Fibroblast of peridontal ligament (primary cell): ENCODE measurements around the gene KCMF1.

Experiments
- DNase-seq: peaks from one replicate; pipeline ENCODE4 v3.0.0-alpha.2; 2010; ENCODE audit errors: extremely low read depth

The KCMF1 gene

DNA sequence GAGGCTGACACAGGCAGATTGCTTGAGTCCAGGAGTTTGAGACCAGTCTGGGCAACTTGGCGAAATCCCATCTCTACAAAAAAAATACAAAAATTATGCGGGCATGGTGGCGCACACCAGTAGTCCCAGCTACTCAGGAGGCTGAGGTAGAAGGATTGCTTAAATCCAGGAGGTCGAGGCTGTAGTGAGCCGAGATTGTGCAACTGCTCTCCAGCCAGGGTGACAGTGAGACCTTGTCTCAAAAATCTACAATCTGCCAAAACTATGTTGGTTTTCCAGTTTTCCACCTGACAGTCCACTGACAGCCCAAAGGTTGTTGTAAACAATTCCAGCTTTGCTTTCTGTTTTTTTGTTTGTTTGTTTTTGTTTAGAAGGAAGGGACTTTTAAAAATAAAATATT, 51.3 kb downstream of the KCMF1 start:
- DNase-seq, result no peak

DNA sequence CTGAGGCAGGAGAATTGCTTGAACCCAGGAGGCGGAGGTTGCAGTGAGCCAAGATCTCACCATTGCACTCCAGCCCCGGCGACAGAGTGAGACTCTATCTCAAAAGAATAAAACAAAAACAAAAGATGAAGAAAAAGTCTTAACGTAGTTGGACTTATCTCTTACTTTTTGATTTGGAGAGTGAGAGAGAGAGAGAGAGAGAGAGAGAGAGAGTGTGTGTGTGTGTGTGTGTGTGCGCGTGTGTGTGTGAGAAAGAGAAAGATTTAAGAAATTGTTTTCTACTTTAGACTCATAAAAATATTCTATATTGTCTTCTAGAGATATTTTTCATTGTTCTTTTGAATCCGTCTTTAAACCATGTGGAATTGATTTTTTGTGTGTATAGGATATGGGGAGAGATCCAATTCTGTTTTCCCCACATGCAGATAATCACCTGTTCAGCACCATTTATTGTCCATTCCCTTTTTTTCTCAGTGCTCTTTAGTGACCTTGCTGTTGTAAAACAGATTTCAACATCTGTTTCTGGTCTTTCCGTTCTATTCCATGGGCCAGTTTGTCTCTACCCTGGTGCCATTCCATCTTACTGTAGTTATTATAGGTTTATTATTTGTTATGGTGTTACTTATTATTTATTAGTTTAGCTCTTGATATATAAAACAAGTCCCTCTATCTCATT, 53.5 kb downstream of the KCMF1 start:
- DNase-seq, result no peak

DNA sequence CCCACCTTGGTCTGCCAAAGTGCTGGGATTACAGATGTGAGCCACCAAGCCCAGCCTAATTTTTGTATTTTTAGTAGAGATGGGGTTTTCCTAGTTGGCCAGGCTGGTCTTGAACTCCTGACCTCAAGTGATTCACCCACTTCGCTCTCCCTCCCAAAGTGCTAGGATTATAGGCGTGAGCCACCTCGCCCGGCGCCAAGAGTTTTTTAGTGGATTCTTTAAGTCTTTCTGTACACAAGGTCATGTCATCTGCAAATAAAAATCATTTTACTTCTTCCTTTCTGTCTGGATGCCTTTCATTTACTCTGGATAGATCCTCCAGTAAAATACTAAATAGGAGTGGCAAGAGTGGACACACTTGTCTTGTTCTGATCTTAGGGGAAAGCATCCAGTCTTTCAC, 61.7 kb downstream of the KCMF1 start:
- DNase-seq, result no peak

DNA sequence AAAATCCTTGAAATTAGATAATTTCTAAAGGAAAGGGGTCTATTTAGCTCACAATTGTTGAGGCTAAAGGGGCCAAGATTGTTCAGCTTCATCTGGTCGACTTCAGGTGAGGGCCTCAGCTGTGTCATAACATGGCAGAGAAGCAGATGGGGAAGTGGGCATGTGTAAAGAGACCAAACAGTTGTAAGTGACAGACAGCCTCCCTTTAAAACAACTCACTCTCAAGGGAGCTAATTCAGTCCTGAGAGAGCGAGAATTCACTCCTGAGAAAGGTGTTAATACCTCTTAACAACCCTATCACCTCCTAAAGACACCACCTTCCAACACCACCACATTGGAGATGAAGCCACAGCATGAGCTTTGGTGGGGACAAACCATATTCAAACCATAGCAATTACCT, 62.4 kb downstream of the KCMF1 start:
- no peak for DNase-seq

DNA sequence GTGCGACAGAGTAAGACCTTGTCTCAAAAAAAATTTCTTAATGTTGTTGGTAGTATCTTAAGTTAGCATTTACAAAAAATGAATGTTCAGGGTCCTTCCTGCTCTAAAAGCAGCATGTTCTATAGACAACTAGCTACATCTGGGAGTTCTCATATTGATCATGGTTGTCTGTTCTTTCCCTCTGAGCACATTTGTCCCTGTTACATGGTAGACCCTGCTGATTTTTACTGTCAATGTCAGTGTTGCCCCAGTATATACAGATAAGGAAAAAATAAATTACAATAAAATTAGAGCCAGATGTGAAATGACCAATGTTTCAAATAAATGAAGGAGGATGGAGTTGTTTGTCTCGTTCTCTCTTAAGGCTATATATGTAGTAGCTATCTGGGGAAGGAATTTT, 63.2 kb downstream of the KCMF1 start:
- DNase-seq, result no peak

DNA sequence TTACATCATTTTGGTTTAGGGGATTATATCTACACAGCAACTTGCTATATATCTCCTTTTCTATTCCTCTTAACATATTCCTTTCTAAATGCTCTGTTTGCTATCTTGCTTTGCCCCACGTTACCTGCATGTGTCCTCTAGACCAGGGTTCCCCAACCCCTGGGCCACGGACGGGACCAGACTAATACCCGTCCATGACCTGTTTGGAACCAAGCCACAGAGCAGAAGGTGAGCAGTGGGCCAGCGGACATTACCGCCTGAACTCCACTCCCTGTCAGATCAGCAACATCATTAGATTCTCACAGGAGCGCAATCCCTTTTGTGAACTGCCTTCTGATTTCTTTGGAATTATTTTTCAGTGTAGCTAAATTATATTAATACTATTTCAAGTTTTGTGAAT, 66.7 kb downstream of the KCMF1 start:
- DNase-seq, result no peak

DNA sequence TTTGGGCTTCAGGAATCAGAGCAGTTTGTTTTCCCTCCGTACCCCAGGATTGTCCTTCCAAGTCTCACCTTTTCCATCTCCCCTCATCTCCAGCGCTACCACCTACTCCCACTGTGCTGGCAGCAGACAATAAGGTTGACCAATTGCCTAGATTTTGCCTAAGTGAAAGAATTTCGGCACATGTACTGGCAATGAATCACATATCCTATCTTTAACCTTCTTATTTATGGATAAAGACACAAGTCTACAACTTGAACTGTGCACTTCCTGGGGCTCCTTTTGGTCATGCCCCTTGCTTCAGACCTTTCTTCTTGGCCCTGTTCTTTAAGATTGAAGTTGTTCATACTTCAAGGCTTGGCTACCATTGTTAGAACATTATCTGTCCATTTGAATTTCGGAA, 71.4 kb downstream of the KCMF1 start:
- DNase-seq, result no peak

DNA sequence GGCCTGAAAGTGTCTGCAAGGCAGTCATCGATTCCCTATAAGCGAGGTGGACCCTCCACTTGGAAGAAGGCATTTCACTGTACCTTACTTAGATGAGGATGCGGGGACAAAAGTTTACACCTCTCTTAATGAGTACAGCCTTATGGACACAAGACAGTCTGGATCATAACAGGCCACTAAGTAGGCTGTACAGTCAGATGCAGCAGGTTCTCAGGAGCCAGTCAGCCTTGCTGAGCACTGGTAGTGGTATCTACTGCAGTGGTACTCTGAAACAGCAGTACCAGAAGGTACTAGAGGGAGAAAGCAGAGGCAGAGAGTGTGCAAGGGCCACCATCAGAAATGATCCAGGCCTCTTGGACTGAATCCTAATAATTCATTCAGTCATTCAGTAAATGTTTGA, 77.6 kb downstream of the KCMF1 start:
- no peak for DNase-seq

DNA sequence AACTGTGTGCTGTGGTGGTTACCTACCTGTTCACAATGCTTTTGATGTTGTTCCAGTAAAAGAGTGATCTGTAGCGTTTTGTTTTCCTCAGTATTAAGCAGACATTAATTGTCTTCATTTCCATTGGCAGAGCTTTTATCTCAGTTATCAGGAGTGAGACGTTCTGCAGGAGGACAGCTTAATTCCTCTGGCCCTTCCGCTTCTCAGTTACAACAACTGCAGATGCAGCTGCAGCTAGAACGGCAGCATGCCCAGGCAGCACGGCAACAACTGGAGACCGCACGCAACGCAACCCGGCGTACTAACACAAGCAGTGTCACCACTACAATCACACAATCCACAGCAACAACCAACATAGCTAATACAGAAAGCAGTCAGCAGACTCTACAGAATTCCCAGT, 78.3 kb downstream of the KCMF1 start:
- no peak for DNase-seq

DNA sequence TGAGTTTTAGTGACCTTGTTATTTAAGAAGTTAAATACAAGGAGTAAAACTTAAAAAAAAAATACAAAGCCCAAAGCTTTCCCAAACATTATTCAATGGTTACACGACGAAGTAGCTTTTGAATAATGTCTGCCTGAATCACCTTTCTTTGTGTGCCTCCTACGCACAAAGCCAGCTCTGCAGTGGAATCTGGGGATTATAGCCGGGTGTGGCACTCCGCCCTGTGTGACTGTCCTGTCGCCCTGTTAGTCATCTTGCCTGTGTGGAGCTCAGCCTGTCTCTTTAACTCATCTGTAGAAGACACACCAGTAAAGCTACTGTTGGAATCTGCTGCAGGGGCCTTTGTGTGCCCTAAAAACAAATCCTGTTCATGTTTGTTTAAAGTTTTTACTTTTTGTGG, 82.8 kb downstream of the KCMF1 start:
- no peak for DNase-seq

DNA sequence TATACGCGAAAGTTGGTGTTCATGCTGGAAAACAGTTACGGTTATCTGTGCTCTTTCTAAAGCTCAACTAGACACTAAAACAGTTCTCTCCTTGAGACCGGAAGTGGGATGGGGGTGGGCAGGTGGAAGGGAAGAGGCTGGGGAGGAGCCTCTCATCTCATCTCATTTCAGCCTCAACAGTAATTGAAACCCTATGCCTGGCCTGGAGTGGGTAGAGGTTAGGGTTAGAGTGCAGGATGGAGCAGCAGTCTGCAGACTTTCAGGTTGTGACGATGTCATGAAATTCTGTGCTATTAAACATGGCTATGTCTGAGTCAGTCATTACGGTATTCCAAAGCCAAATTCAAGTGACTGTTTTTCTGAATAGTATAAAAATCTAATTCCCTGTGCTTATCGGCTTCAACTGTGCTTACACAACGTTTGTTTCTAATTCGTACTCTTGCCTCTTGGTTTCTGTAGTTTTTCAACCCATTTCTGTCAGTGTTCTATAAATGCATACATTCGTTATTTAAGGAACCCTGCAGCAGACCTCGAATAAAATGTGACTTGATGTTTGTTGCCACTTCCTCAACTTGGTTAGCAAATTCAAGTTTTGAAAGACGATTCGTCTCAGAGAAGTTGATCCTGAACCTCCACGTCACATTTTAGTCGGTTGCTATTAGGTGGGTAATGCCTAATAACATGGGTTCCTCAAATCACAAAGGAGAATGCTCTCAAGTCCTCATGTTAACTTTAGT, 86.4 kb downstream of the KCMF1 start:
- DNase-seq, result no peak

DNA sequence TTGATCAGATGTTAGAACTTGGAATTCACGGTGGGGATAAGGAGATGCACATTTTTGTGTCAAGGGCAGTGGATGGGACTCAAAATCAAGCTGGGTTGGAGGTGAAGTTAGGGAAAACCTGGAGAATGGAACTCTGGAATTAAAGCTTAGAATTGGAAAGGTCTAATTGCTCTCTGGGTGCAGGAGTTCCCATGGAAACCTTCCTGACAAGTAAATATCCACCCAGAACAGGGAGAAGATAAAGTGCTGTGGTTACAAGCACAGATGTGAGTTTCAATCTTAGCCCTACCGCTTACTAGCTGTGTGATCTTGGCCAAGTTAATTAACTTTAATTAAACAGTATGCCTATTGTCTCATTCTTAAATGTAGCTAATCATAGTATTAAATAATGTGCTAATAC, 90.9 kb downstream of the KCMF1 start:
- no peak for DNase-seq

DNA sequence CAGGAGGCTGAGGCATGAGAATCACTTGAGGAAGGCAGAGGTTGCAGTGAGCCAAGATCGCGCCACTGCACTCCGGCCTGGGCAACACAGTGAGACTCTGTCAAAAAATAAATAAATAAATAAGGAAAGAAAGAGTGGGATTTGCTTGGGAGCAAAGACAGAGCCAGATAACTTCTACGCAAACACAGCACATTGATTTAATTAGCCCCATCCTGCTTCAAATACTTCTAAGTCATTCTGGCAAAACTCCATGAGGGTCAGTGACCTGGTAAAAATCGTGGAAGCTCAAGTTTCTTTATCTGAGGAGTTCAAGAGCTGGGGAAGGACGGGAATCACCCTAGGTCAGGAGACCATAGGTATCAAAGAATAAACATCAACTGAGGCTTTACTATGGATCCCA, 91.6 kb downstream of the KCMF1 start:
- peak; percentile 65 for DNase-seq

DNA sequence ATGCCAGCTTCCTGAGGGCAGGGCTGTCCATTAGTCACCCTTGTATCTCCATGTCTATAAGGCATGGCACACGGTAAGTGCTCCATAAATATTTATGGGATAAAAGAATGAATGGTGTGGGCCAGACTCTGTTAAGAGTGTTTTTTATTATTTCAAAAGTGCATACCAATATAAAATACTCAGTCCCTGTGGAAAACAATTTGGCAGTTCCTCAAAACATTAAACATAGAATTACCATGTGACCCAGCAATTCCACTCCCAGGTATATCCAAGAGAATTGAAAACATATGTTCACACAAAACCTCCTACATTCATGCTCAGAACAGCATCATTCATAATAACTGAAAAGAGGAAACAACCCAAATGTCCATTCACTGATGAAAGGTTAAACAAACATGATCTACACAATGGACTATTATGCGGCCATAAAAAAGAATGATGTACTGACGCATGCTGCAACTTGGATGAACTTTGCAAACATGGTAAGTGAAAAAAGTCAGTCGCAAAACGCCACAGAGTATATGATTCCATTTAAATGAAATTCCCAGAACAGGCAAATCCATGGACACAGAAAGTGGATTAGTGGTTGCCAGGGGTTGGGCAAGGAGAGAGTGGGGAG, 93.1 kb downstream of the KCMF1 start:
- DNase-seq, result peak; percentile 50

DNA sequence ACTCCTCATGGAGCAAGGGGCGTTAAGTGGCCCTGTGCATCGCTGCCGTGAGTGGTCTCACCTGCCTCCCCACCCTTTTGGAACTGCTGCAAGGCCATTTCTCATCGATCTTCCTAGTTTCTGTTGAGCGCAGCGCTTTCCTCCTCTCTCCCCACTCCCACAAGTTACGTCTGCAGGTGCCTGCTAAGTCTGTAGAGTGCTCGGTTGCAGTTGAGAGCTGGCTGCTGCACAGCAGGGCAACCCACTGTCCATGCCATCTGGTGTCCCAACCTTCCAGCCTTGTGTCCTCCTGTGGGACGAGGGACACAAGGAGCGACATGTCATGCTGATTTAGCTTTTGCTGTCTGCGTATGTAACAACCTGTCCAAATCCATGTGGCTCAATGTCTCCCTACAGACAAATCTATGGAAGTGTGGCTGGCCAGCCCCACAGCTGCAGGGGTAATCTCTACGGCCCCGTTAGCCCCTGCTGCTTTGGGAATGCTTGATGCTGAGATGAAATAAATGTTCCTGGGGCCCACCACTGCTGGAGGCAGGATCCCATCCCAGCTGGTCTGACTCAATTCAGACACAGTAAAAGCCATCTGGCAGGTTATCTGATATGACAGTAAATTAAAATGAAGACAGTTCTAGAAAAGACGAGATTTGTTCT, 94.1 kb downstream of the KCMF1 start:
- no peak for DNase-seq

DNA sequence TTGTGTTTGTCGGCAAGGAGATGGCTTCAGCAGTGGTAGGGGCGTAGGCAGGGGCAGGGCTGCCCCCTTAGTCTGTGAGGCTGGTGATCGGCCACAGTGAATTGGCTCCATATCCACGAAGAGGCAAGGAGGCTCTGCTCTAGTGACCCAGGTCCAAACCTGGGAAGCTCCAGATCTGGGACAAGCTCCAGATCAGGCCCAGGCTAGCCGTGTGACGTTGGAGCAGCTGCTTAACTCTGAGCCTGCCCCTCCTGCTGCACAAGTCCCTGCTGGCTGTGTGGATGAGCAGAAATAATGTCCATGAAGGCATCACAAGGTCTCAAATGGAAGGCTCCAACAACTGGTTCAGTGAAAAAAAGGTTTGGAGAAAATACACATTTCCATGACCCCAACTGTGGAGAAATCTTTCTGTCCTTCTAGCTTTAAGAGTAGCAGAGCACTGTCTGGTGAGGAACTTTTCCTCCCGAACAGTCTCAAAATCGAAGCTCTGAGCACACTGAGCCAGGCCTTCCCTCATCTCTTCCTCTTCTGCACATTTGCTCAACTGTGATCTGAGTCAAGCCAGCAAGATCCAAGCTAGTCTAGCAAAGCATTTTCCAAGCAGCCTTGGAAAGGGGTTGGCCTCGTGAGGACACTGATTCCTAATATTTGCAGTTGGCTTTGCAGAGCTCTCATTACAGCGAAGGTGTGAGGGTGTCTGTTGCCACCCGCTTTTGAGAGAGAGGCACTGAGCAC, 95.2 kb downstream of the KCMF1 start:
- no peak for DNase-seq

DNA sequence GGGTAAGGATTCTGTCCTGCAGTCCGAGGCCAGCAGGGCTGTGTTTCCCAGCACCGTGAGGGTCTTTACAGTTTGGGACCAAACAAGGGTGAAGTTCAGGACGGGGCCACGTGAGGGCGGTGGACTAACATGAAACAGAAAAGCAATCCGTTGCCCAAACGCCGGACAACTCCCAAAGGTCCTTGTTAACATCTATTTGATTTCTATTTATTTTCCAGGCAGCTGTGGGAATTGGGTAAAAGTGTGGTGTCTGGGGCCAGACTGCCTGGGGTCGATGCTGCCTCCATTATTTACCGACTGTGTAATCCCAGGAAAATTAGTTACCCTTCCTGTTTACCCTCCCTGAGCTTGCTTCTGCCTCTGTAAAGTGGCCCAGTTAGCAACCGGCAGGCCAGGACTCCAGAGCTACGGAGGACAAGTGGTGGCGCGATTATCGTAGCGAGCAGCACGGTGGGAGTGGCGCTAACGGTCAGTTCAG, 96.0 kb downstream of the KCMF1 start:
- peak; percentile 90 for DNase-seq

DNA sequence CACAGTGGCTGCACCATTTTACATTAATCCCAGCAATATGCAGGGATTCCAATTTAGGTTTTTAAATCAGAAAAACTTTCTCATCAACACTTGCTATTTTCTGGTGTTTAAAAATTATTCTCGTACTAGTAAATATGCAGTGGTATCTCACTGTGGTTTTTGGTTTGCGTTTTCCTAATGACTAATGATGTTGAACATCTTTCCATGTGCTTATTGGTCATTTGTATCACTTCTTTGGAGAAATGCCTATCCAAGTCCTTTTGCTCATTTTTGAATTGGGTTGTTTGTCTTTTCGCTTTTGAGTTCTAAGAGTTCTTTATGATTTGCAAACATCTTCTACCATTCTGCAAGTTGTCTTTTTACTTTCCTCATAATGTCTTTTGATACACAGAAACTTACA, 100.1 kb downstream of the KCMF1 start:
- DNase-seq, result no peak

DNA sequence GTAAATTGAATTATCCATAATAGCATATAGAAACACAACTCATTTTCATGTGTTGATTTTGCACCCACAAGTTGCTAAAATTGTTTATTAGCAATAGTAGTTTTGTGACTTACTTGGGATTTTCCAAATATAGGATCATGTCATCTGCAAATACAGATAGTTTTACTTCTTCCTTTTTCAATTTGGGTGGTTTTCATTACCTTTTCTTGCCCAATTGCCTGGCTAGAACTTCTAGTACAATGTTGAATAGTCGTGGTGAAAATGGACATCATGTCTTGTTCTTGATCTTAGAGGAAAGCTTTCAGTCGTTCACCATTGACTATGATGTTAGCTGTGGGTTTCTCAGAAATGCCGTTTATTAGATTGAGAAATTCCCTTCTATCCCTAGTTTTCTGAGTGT, 102.1 kb downstream of the KCMF1 start:
- DNase-seq, result no peak

DNA sequence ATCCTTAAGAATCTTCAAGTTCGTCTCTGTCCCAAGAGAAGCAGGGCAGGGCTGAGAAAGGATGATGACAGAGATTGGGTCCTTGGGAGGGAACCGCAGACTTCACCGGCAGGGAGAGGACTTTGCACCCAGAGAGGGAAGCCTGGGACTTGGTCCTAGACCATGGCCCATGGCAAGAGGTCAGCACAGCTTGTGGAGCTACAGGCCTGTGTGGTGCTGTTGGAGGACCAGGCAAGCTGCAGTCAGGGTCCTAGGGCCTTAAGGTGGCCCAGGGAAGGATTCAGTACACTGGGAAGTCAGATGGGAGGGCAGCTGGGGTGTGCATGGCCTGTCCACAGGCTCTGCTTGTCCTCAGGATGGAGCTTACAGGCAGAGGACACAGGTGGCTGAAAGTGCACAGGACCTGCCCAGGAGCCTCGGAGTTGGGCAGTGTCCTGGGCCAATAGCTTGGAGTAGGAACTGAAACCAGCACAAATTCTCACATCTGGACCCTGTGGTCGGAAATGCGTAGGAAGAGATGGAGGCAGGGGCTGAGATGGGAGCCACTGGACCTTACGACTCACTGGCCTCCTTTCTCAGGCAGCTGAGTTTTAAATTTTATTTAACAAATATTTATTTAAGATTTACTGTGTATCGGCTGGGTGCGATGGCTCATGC, 105.8 kb downstream of the KCMF1 start:
- no peak for DNase-seq

DNA sequence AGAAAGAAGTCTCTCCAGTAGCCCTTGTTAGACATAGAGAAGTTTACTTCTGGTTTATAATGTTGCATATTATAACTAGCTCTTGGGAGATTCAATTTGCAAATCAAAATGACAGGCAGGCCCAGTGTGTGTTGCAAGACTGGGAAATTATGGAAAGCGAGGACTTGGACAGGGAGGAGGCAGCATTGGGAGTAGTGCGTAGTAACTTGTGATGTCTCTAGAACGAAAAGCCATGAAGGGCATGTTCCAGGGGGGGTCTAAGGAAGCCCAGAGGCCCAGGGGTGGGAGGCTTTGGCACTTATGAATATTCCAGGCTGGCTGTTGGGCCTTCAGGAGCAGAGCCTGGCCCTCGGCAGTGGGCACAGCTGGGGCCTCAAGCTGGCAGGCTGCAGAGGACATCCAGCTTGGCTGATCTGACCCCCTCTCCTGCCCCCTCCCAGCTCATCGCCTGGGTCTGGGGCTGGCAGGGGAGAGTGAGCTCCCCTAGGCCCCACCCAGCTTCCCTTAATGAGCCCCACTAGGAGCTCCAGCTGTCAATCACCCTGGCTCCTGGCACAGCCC, 107.0 kb downstream of the KCMF1 start:
- no peak for DNase-seq
